Cardiac muscle cell (in vitro differentiated cells and primary cell): Measurements from ENCODE around the gene LRTM2. TPM values are rescaled to one million over a fixed set of nuclear protein-coding genes. Genes with fewer than 3 reads are reported as not detected.

Experiments
- DNase-seq, 2 donors: peaks; one replicate each; pipeline versions ENCODE4 v3.0.0 to v3.0.0-alpha.2; 2010 to 2017; ENCODE audit warnings: low read depth in 1 of 2, low spot score in 1 of 2
- H3K27ac ChIP-seq: fragments of 200-600 bp; sonication (generic); 2 replicates; pipeline ENCODE4 v1.5.1; 2016
- H3K27me3 ChIP-seq: fragments of 200-600 bp; sonication (generic); 2 replicates; pipeline ENCODE4 v1.6.0; 2016; ENCODE audit warnings: control low read depth
- H3K36me3 ChIP-seq: fragments of 200-600 bp; sonication (generic); 2 replicates; pipeline ENCODE4 v1.5.1; 2016; ENCODE audit warnings: control low read depth
- H3K4me1 ChIP-seq: fragments of 200-600 bp; sonication (generic); 2 replicates; pipeline ENCODE4 v1.8.1; 2017; ENCODE audit warnings: low read depth, mild to moderate bottlenecking, mixed run types
- H3K4me3 ChIP-seq: fragments of 200-600 bp; sonication (generic); 2 replicates; pipeline ENCODE4 v1.5.1; 2016; ENCODE audit warnings: mild to moderate bottlenecking
- H3K9me3 ChIP-seq: fragments of 200-600 bp; sonication (generic); 2 replicates; pipeline ENCODE4 v1.5.1; 2017; ENCODE audit warnings: low read depth, mild to moderate bottlenecking, control low read depth
- CTCF ChIP-seq: IDR thresholded peaks from 2 replicates; pipeline ENCODE4 v1.5.1; 2012; ENCODE audit warnings: low read depth, mild to moderate bottlenecking, low read length
- polyA plus RNA-seq: library from polyadenylated mRNA; unstranded; fragments of >200 nt; fragmentation: Nextera tagmentation; extraction: Ambion mirVana; gene quantifications from 2 replicates; pipeline ENCODE4 v1.2.1, GENCODE V29; 2016
- total RNA-seq: library from RNA; depleted of rRNA; stranded (reverse); fragments of >200 nt; gene quantifications from 2 replicates; pipeline ENCODE4 v1.2.3, GENCODE V29; 2016

LRTM2 gene
- total and polyA plus RNA-seq, 2 experiments from 2014 or later = not detected

- H3K4me1 ChIP-seq = no peaks in the 10 kb centered on the region
- H3K27me3 ChIP-seq = no peaks in the 10 kb centered on the region
- H3K9me3 ChIP-seq = no peaks in the 10 kb centered on the region
- peak; percentile 73 for TF ChIP-seq CTCF
- peak; percentile 86 to 95 for DNase-seq
- H3K27ac ChIP-seq = no peak overlapping the region
- no peak overlapping the region for H3K4me3 ChIP-seq
- no peaks in the 10 kb centered on the region for H3K36me3 ChIP-seq
Observed at GRCh38 chr12:1795785-1796514, 24.4 kb upstream of the LRTM2 start.

- TF ChIP-seq CTCF = no peak
- Histone ChIP-seq H3K36me3 (no peaks in the 10 kb centered on the region), H3K4me3 (no peak overlapping the region), H3K9me3 (no peaks in the 10 kb centered on the region), H3K4me1 (no peaks in the 10 kb centered on the region), H3K27me3 (no peaks in the 10 kb centered on the region), H3K27ac (no peak overlapping the region)
- DNase-seq = no peak
Observed at GRCh38 chr12:1796515-1797010, 23.8 kb upstream of the LRTM2 start.

- Histone ChIP-seq H3K27me3 (no peaks in the 10 kb centered on the region), H3K36me3 (no peaks in the 10 kb centered on the region), H3K4me1 (no peaks in the 10 kb centered on the region), H3K9me3 (no peaks in the 10 kb centered on the region), H3K27ac (no peak overlapping the region), H3K4me3 (no peak overlapping the region)
- no peak for TF ChIP-seq CTCF
- DNase-seq = peak in 1 of 2 donors; percentile 46
Observed at GRCh38 chr12:1797011-1797901, 23.1 kb upstream of the LRTM2 start.

GRCh38 chr12:1797991-1798640, 22.2 kb upstream of the LRTM2 start:
- Histone ChIP-seq H3K27me3 (no peaks in the 10 kb centered on the region), H3K4me3 (no peak overlapping the region), H3K9me3 (no peaks in the 10 kb centered on the region), H3K27ac (no peak overlapping the region), H3K36me3 (no peaks in the 10 kb centered on the region), H3K4me1 (no peaks in the 10 kb centered on the region)
- DNase-seq = no peak
- TF ChIP-seq CTCF = no peak

GRCh38 chr12:1798641-1799020, 21.7 kb upstream of the LRTM2 start:
- Histone ChIP-seq H3K27me3 (no peaks in the 10 kb centered on the region), H3K36me3 (no peaks in the 10 kb centered on the region), H3K4me1 (no peaks in the 10 kb centered on the region), H3K4me3 (no peak overlapping the region), H3K9me3 (no peaks in the 10 kb centered on the region), H3K27ac (no peak overlapping the region)
- DNase-seq = no peak
- no peak for TF ChIP-seq CTCF
